NB4 (cell line): ENCODE data around the gene COQ5.

Source experiments
- POLR2A ChIP-seq: IDR thresholded peaks from 2 replicates; pipeline ENCODE4 v1.6.1; 2011; ENCODE audit warnings: mild to moderate bottlenecking; ENCODE audit not compliant: insufficient read length; ENCODE audit errors: extremely low read depth
- TF ChIP-seq, protein P1 (sequence below): IDR thresholded peaks from one replicate; pipeline ENCODE4 v1.5.1; 2012; ENCODE audit warnings: low read depth, low read length
- TF ChIP-seq, protein P2 (sequence below): IDR thresholded peaks from 2 replicates; pipeline ENCODE4 v1.6.1; 2011; ENCODE audit warnings: low read depth, low read length

GRCh38 chr12:120457133-120457532, 71.8 kb downstream of the COQ5 start:
- TF ChIP-seq POLR2A, result no peak
- TF ChIP-seq, protein P1, sequence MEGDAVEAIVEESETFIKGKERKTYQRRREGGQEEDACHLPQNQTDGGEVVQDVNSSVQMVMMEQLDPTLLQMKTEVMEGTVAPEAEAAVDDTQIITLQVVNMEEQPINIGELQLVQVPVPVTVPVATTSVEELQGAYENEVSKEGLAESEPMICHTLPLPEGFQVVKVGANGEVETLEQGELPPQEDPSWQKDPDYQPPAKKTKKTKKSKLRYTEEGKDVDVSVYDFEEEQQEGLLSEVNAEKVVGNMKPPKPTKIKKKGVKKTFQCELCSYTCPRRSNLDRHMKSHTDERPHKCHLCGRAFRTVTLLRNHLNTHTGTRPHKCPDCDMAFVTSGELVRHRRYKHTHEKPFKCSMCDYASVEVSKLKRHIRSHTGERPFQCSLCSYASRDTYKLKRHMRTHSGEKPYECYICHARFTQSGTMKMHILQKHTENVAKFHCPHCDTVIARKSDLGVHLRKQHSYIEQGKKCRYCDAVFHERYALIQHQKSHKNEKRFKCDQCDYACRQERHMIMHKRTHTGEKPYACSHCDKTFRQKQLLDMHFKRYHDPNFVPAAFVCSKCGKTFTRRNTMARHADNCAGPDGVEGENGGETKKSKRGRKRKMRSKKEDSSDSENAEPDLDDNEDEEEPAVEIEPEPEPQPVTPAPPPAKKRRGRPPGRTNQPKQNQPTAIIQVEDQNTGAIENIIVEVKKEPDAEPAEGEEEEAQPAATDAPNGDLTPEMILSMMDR, result peak; percentile 74
- TF ChIP-seq, protein P2, sequence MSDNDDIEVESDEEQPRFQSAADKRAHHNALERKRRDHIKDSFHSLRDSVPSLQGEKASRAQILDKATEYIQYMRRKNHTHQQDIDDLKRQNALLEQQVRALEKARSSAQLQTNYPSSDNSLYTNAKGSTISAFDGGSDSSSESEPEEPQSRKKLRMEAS, result no peak
